ENCODE data around the gene ZWILCH. TPM values are rescaled to one million over a fixed set of nuclear protein-coding genes. Genes with fewer than 3 reads are reported as not detected.

ZWILCH gene
- total RNA-seq, 1 donor from 2014 or later, result 2.3 TPM

- Histone ChIP-seq H3K27me3 (no peaks in the 10 kb centered on the region), H3K36me3 (no peaks in the 10 kb centered on the region), H3K4me1 (peaks cover 0 to 4% of the 10 kb centered on the region in 2 donors), H3K4me3 (no peak overlapping the region), H3K27ac (no peak overlapping the region), H3K9me3 (no peaks in the 10 kb centered on the region)
- no peak for DNase-seq (ENCODE audit: low spot score in 2 of 2)
- TF ChIP-seq, protein P1, sequence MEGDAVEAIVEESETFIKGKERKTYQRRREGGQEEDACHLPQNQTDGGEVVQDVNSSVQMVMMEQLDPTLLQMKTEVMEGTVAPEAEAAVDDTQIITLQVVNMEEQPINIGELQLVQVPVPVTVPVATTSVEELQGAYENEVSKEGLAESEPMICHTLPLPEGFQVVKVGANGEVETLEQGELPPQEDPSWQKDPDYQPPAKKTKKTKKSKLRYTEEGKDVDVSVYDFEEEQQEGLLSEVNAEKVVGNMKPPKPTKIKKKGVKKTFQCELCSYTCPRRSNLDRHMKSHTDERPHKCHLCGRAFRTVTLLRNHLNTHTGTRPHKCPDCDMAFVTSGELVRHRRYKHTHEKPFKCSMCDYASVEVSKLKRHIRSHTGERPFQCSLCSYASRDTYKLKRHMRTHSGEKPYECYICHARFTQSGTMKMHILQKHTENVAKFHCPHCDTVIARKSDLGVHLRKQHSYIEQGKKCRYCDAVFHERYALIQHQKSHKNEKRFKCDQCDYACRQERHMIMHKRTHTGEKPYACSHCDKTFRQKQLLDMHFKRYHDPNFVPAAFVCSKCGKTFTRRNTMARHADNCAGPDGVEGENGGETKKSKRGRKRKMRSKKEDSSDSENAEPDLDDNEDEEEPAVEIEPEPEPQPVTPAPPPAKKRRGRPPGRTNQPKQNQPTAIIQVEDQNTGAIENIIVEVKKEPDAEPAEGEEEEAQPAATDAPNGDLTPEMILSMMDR (IDR thresholded peaks at IDR 0.05), result no peak
- intact Hi-C loops (cut with DNase I), result no loop called here
These were observed 76.9 kb downstream of the ZWILCH start for GRCh38 chr15:66581972-66582537.

DNA sequence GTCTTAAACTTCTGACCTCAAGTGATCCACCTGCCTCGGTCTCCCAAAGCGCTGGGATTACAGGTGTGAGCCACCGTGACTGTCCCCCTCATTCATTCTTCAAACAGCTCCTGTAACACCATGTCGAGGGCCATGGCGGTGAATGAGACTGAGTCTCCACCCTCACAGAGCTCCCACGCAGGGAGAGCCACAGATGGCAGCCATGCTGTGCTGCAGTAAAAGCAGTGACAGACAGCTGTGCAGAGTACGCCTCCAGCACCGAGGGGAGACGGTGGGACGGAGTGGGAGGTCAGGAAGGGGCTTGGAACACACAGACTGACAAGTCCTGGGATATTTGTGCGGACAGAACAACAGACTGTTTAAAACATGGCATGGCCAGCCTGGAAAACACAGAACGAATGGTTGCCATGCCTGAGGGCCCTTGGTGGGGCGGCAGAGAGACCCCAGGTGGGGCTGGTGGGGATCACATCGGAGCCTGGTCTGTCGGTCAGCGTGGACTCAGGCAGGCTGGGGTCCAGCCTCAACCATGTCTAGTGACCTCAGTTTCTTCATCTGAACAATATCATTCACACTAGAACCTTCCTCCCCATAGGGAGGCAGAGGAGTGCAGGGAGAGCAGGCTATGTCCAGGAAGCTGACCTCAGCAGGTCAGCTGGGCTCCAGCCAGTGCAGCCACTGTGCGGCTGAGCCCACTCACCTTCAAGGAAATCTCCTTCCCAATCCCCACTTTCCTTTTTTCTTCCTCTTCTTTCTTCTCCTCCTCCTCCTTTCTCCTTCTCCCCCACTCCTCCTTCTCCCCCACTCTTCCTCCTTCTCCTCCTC, 81.2 kb downstream of the ZWILCH start:
- intact Hi-C loops (cut with DNase I), result no loop called here
- H3K27ac ChIP-seq, result no peak overlapping the region
- no peak for DNase-seq (ENCODE audit: low spot score in 2 of 2)
- H3K4me1 ChIP-seq, result no peaks in the 10 kb centered on the region
- H3K27me3 ChIP-seq, result no peaks in the 10 kb centered on the region
- TF ChIP-seq, protein P1 (IDR thresholded peaks at IDR 0.05), result no peak
- no peaks in the 10 kb centered on the region for H3K36me3 ChIP-seq
- no peaks in the 10 kb centered on the region for H3K9me3 ChIP-seq
- H3K4me3 ChIP-seq, result no peak overlapping the region

DNA sequence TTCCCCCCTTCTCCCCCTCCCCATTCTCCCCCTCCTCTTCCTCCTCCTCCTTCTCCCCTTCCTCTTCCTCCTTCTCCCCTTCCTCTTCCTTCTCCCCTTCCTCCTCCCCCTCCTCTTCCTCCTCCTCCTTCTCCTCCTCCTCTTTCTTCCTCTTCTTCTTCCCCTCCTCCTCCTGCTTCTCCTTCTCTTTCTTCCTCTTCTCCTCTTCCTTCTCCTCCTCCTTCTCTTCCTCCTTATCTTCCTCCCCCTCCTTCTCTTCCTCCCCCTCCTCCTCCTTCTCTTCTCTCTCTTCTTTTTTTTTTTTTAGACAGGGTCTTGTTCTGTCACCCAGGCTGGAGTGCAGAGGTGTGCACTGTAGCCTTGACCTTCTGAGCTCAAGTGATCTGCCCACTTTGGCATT, 81.9 kb downstream of the ZWILCH start:
- no peak overlapping the region for H3K4me3 ChIP-seq
- DNase-seq (ENCODE audit: low spot score in 2 of 2), result no peak
- TF ChIP-seq, protein P1 (IDR thresholded peaks at IDR 0.05), result no peak
- H3K9me3 ChIP-seq, result no peaks in the 10 kb centered on the region
- no peaks in the 10 kb centered on the region for H3K36me3 ChIP-seq
- H3K27me3 ChIP-seq, result no peaks in the 10 kb centered on the region
- no peaks in the 10 kb centered on the region for H3K4me1 ChIP-seq
- intact Hi-C loops (cut with DNase I), result no loop called here
- no peak overlapping the region for H3K27ac ChIP-seq

DNA sequence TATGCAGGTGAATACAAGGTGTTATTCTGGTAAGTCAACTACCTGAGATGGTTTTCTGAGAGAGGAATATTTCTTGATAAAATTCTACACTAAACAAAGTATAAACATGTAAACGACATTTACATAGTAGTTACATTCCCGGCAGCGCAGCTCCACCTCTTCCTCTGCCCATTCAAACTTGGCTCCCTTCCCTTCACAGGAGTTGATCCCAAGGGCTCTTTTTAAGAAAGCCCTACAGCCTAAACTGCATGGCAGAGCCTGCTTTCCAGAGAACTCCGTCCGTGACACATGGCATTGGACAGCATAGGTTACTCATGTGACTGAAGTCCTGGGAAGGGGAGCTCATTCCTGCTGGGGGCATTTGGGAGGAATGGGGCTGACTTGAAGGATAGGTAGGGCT, 82.6 kb downstream of the ZWILCH start:
- TF ChIP-seq, protein P1 (IDR thresholded peaks at IDR 0.05), result no peak

DNA sequence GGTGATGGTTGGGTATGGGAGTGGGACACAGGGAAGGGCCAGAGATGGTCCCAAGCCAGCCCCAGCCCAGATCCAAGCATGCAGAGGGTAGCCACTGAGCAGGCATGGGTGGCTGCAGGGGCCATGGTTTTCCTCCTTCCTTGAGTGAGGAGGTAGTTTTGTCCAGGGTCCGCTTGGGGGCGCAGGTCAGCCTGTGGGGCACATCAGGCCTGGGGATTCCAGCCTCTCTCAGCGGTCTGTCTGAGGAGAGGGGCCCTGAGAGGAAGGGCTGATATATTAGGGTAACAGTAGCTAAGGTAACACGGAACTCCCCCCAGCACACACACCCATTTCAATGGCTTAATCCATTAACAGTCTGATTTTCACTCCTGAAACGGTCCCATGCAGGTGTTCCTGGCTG, 83.4 kb downstream of the ZWILCH start:
- DNase-seq (ENCODE audit: low spot score in 2 of 2), result no peak

More for the DNA sequence above, 82.6 kb downstream of the ZWILCH start:
- intact Hi-C loops (cut with DNase I), result no loop called here
- DNase-seq (ENCODE audit: low spot score in 2 of 2), result no peak
- Histone ChIP-seq H3K36me3 (no peaks in the 10 kb centered on the region), H3K9me3 (no peaks in the 10 kb centered on the region), H3K27me3 (no peaks in the 10 kb centered on the region), H3K4me1 (no peaks in the 10 kb centered on the region), H3K27ac (no peak overlapping the region), H3K4me3 (no peak overlapping the region)

More for the DNA sequence above, 83.4 kb downstream of the ZWILCH start:
- H3K4me3 ChIP-seq, result no peak overlapping the region
- intact Hi-C loops (cut with DNase I), result no loop called here
- H3K9me3 ChIP-seq, result no peaks in the 10 kb centered on the region
- no peaks in the 10 kb centered on the region for H3K4me1 ChIP-seq
- no peaks in the 10 kb centered on the region for H3K27me3 ChIP-seq
- H3K36me3 ChIP-seq, result no peaks in the 10 kb centered on the region
- H3K27ac ChIP-seq, result no peak overlapping the region
- TF ChIP-seq, protein P1 (IDR thresholded peaks at IDR 0.05), result no peak
